Fibroblast of lung (primary cell): ENCODE results near the gene C12orf50.
"Not testable (repeated sequence)": the region's sequence is repeated elsewhere in the genome, so short reads cannot be mapped to it uniquely, and the experiment has no call there.

Experiments used
- EZH2 ChIP-seq: IDR thresholded peaks from 2 replicates; pipeline ENCODE4 v1.5.1; 2012; ENCODE audit warnings: low read length, control low read depth, mild to moderate bottlenecking; ENCODE audit errors: missing control alignments
- TF ChIP-seq, protein P1 (sequence below), 2 donors: IDR thresholded peaks in 1 of 2; conservative IDR thresholded peaks in 1 of 2; 1 replicate in 1 of 2; 2 replicates in 1 of 2; pipeline ENCODE4 v1.5.1; 2011 to 2012; ENCODE audit warnings: low read length in 2 of 2, control low read depth in 1 of 2, inconsistent platforms in 1 of 2, low read depth in 1 of 2, mild to moderate bottlenecking in 1 of 2

DNA sequence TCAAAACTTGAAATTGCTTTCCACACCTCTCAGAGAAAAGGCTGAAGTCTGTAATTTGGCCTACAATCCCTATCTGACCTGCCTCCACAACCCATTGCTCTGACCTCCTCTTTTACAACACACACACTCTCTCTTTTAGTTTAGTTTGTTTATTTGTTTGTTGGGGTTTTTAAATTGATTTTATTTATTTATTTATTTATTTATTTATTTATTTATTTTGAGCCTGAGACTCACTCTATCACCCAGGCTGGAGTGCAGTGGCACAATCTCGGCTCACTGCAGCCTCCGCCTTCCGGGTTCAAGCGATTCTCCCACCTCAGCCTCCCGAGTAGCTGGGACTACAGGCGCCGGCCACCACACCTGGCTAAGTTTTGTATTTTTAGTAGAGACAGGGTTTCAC lies 75.2 kb downstream of the C12orf50 start:
- TF ChIP-seq, protein P1, sequence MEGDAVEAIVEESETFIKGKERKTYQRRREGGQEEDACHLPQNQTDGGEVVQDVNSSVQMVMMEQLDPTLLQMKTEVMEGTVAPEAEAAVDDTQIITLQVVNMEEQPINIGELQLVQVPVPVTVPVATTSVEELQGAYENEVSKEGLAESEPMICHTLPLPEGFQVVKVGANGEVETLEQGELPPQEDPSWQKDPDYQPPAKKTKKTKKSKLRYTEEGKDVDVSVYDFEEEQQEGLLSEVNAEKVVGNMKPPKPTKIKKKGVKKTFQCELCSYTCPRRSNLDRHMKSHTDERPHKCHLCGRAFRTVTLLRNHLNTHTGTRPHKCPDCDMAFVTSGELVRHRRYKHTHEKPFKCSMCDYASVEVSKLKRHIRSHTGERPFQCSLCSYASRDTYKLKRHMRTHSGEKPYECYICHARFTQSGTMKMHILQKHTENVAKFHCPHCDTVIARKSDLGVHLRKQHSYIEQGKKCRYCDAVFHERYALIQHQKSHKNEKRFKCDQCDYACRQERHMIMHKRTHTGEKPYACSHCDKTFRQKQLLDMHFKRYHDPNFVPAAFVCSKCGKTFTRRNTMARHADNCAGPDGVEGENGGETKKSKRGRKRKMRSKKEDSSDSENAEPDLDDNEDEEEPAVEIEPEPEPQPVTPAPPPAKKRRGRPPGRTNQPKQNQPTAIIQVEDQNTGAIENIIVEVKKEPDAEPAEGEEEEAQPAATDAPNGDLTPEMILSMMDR (conservative IDR thresholded peaks at IDR 0.05 in 1 of 2, IDR thresholded peaks at IDR 0.05 in 1 of 2; ENCODE audit: low read depth in 1 of 2, low read length in 2 of 2), result not testable (repeated sequence)
- not testable (repeated sequence) for TF ChIP-seq EZH2
